ENCODE data around the gene PYROXD2. TPM values are rescaled to one million over a fixed set of nuclear protein-coding genes. Genes with fewer than 3 reads are reported as not detected.

PYROXD2 gene
- total and polyA plus RNA-seq, 2 experiments from 2014 or later = 12.1 to 13.8 TPM

GRCh38 chr10:98366062-98366530 is 48.9 kb downstream of the PYROXD2 start:
- Histone ChIP-seq H2AFZ (no peak overlapping the region), H3K36me3 (ENCODE audit: low read depth) (no peaks in the 10 kb centered on the region), H3K4me2 (ENCODE audit: unreplicated experiment) (no peak overlapping the region), H3K27me3 (replicated peaks; ENCODE audit: insufficient read depth) (no peaks in the 10 kb centered on the region), H3K9me2 (ENCODE audit: insufficient read depth) (no peaks in the 10 kb centered on the region), H3K79me2 (ENCODE audit: insufficient read depth) (no peaks in the 10 kb centered on the region), H3K27ac (no peak overlapping the region), H3F3A (ENCODE audit: insufficient read depth) (peaks cover 6% of the 10 kb centered on the region; the same call in 1 of the 2 replicates), H3K9ac (no peak overlapping the region), H3K4me1 (ENCODE audit: insufficient read depth) (peaks cover 6% of the 10 kb centered on the region), H3K9me3 (ENCODE audit: low read depth) (no peaks in the 10 kb centered on the region), H3K4me3 (no peak overlapping the region), H4K20me1 (ENCODE audit: insufficient read depth) (no peaks in the 10 kb centered on the region)
- in situ Hi-C loops (cut with MboI) = no loop called here
- TF ChIP-seq EZH2 (IDR thresholded peaks at IDR 0.05; ENCODE audit: insufficient read depth, poor library complexity, severe bottlenecking) (no peak), EZH2phosphoT487 (IDR thresholded peaks at IDR 0.05; ENCODE audit: insufficient read depth, low read depth) (no peak)
- 88 to 92% methylated on average over 6 of the region's 6 CpGs for WGBS, 2 experiments (ENCODE audit: low coverage in 1 of 2, low lambda C conversion rate in 2 of 2, missing lambda C conversion rate in 2 of 2)
- DNase-seq = no peak

GRCh38 chr10:98365406-98366061 is 49.4 kb downstream of the PYROXD2 start:
- no peaks in the 10 kb centered on the region for H3K36me3 ChIP-seq (ENCODE audit: low read depth)
- no peaks in the 10 kb centered on the region for H4K20me1 ChIP-seq (ENCODE audit: insufficient read depth)
- no peaks in the 10 kb centered on the region for H3K9me2 ChIP-seq (ENCODE audit: insufficient read depth)
- H2AFZ ChIP-seq = no peak overlapping the region
- no peak overlapping the region for H3K9ac ChIP-seq
- in situ Hi-C loops (cut with MboI) = no loop called here
- TF ChIP-seq EZH2phosphoT487 (IDR thresholded peaks at IDR 0.05; ENCODE audit: insufficient read depth, low read depth) = no peak
- no peak for TF ChIP-seq EZH2 (IDR thresholded peaks at IDR 0.05; ENCODE audit: insufficient read depth, poor library complexity, severe bottlenecking)
- H3K4me3 ChIP-seq = no peak overlapping the region
- H3K4me1 ChIP-seq (ENCODE audit: insufficient read depth) = peaks cover 9% of the 10 kb centered on the region
- H3F3A ChIP-seq (ENCODE audit: insufficient read depth) = peaks cover 6% of the 10 kb centered on the region; the same call in 1 of the 2 replicates
- no peak overlapping the region for H3K4me2 ChIP-seq (ENCODE audit: unreplicated experiment)
- no peak for DNase-seq
- H3K79me2 ChIP-seq (ENCODE audit: insufficient read depth) = no peaks in the 10 kb centered on the region
- no peak overlapping the region for H3K27ac ChIP-seq
- no peaks in the 10 kb centered on the region for H3K27me3 ChIP-seq (replicated peaks; ENCODE audit: insufficient read depth)
- H3K9me3 ChIP-seq (ENCODE audit: low read depth) = no peaks in the 10 kb centered on the region
- 96% methylated on average over 18 of the region's 18 CpGs for WGBS, 2 experiments (ENCODE audit: low coverage in 1 of 2, low lambda C conversion rate in 2 of 2, missing lambda C conversion rate in 2 of 2)

- TF ChIP-seq EZH2 (IDR thresholded peaks at IDR 0.05; ENCODE audit: insufficient read depth, poor library complexity, severe bottlenecking) (no peak), EZH2phosphoT487 (IDR thresholded peaks at IDR 0.05; ENCODE audit: insufficient read depth, low read depth) (no peak)
- Histone ChIP-seq H3K4me3 (no peak overlapping the region), H2AFZ (no peak overlapping the region), H3K79me2 (ENCODE audit: insufficient read depth) (no peaks in the 10 kb centered on the region), H3K9me3 (ENCODE audit: low read depth) (no peaks in the 10 kb centered on the region), H3F3A (ENCODE audit: insufficient read depth) (peaks cover 6% of the 10 kb centered on the region; the same call in 1 of the 2 replicates), H3K27me3 (replicated peaks; ENCODE audit: insufficient read depth) (no peaks in the 10 kb centered on the region), H3K36me3 (ENCODE audit: low read depth) (no peaks in the 10 kb centered on the region), H3K4me1 (ENCODE audit: insufficient read depth) (peaks cover 10% of the 10 kb centered on the region), H3K27ac (no peak overlapping the region), H4K20me1 (ENCODE audit: insufficient read depth) (no peaks in the 10 kb centered on the region), H3K9ac (no peak overlapping the region), H3K9me2 (ENCODE audit: insufficient read depth) (no peaks in the 10 kb centered on the region), H3K4me2 (ENCODE audit: unreplicated experiment) (no peak overlapping the region)
- WGBS, 2 experiments (ENCODE audit: low coverage in 1 of 2, low lambda C conversion rate in 2 of 2, missing lambda C conversion rate in 2 of 2) = 78 to 81% methylated on average over 9 of the region's 9 CpGs
- in situ Hi-C loops (cut with MboI) = no loop called here
- DNase-seq = no peak
Observed at GRCh38 chr10:98364432-98365102, 50.4 kb downstream of the PYROXD2 start.

- Histone ChIP-seq H3F3A (ENCODE audit: insufficient read depth) (peaks cover 6% of the 10 kb centered on the region; the same call in 1 of the 2 replicates), H3K79me2 (ENCODE audit: insufficient read depth) (no peaks in the 10 kb centered on the region), H3K4me3 (no peak overlapping the region), H3K9me2 (ENCODE audit: insufficient read depth) (no peaks in the 10 kb centered on the region), H3K36me3 (ENCODE audit: low read depth) (no peaks in the 10 kb centered on the region), H3K9ac (no peak overlapping the region), H3K4me2 (ENCODE audit: unreplicated experiment) (no peak overlapping the region), H3K4me1 (ENCODE audit: insufficient read depth) (peaks cover 10% of the 10 kb centered on the region), H2AFZ (no peak overlapping the region), H3K27me3 (replicated peaks; ENCODE audit: insufficient read depth) (no peaks in the 10 kb centered on the region), H4K20me1 (ENCODE audit: insufficient read depth) (no peaks in the 10 kb centered on the region), H3K9me3 (ENCODE audit: low read depth) (no peaks in the 10 kb centered on the region), H3K27ac (no peak overlapping the region)
- no peak for DNase-seq
- in situ Hi-C loops (cut with MboI) = no loop called here
- WGBS, 2 experiments (ENCODE audit: low coverage in 1 of 2, low lambda C conversion rate in 2 of 2, missing lambda C conversion rate in 2 of 2) = 77 to 79% methylated on average over 6 of the region's 6 CpGs
- no peak for TF ChIP-seq EZH2 (IDR thresholded peaks at IDR 0.05; ENCODE audit: insufficient read depth, poor library complexity, severe bottlenecking)
- TF ChIP-seq EZH2phosphoT487 (IDR thresholded peaks at IDR 0.05; ENCODE audit: insufficient read depth, low read depth) = no peak
Observed at GRCh38 chr10:98363220-98363619, 51.8 kb downstream of the PYROXD2 start.
